DMS 273 (cell line): ENCODE measurements around the gene CYP3A4.
"Not testable (repeated sequence)": the region's sequence is repeated elsewhere in the genome, so short reads cannot be mapped to it uniquely, and the experiment has no call there.

Source experiments
- DNase-seq: peaks from one replicate; lab custom pipeline; 2025; ENCODE audit not compliant: unreplicated experiment; lab: John Stamatoyannopoulos, UW

The CYP3A4 gene

DNA sequence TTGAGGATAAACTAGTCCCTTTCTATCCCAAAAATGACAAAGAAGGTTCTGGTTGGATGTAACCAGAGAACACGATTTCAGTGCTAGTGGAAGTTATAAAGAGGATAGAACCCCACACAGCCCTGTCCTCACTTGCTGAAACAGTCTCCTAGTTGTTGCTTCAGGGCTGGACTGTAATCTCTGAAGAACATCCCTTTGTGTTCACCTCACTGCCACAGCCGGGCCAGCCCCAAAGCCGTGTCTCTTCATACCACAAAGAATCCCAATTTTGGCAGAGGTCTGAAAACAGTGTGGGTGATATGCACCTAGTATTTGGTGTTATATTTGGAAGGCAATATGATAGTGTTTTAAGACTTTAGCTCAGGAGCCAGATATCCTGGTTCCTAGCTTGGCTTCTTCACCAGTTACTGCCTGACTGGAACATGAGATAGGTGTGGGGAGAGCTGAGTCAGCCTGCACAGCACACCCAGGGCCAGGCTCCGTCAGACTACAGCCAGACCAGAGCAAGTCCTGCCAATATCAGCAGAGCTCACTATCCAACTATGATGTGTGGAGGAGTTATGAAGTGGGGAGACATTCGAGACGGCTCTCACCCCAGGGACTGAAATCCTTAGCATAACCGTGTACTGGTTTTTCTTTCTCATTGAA lies 21.2 kb downstream of the CYP3A4 start:
- DNase-seq: no peak

DNA sequence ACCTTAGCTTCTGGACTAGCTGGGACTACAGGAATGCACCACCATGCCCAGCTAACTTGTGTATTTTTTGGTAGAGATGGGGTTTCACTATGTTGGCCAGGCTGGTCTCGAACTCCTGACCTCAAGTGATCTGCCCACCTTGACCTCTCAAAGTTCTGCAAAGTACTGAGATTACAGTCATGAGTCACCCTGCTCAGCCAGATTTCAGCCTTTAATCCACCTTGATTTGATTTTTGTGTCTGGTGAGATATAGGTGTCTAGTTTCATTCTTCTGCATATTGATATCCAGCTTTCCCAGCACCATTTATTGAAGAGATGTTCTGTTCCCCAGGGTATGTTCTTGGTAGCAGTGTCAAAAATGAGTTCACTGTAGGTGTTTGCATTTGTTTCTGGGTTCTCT lies 28.9 kb downstream of the CYP3A4 start:
- DNase-seq: no peak

GRCh38 chr7:99752356-99752755 lies 31.6 kb downstream of the CYP3A4 start:
- DNase-seq: no peak

- not testable (repeated sequence) for DNase-seq
These were observed 32.5 kb downstream of the CYP3A4 start for GRCh38 chr7:99751322-99752052.

- DNase-seq: no peak
These were observed 35.0 kb downstream of the CYP3A4 start for GRCh38 chr7:99748846-99749579.

DNA sequence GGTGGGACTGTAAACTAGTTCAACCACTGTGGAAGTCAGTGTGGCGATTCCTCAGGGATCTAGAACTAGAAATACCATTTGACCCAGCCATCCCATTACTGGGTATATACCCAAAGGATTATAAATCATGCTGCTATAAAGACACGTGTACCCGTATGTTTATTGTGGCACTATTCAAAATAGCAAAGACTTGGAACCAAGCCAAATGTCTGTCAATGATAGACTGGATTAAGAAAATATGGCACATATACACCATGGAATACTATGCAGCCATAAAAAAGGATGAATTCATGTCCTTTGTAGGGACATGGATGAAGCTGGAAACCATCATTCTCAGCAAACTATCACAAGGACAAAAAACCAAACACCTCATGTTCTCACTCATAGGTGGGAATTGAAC lies 37.1 kb downstream of the CYP3A4 start:
- not testable (repeated sequence) for DNase-seq

GRCh38 chr7:99745395-99745794 lies 38.6 kb downstream of the CYP3A4 start:
- not testable (repeated sequence) for DNase-seq

DNA sequence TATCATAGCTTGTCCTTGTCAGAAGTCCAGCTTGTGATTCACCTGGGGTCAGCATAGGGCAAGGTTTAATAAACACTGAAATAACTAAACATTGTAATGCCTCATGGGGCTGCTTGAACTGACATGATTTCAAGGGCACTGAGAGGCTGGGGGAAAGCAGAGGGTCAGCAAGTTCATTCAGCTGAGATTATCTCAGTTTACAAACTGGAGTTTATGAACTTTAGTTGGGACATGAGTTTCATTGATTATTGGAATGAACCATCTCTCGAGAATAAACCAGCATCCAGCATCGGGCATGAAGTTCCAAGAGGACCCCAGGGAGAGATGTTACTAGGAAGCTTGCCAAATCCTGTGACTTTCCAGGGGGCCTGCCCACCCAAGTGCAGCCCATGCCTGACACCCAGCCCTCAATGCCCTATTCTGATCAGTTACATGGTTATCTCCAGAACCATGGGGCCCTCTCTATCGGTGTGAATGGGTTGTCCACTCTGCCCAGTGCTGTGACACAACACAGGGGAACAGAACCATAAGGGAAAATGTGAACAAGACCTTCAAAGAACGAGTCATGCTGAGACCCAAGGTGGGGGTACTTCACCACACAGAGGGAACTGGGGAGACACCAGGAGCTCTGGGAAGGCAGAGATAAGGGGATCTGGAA lies 41.1 kb downstream of the CYP3A4 start:
- DNase-seq: no peak

- DNase-seq: no peak
These were observed 42.6 kb downstream of the CYP3A4 start for GRCh38 chr7:99741441-99741795.

GRCh38 chr7:99740573-99741440 lies 43.2 kb downstream of the CYP3A4 start:
- no peak for DNase-seq

DNA sequence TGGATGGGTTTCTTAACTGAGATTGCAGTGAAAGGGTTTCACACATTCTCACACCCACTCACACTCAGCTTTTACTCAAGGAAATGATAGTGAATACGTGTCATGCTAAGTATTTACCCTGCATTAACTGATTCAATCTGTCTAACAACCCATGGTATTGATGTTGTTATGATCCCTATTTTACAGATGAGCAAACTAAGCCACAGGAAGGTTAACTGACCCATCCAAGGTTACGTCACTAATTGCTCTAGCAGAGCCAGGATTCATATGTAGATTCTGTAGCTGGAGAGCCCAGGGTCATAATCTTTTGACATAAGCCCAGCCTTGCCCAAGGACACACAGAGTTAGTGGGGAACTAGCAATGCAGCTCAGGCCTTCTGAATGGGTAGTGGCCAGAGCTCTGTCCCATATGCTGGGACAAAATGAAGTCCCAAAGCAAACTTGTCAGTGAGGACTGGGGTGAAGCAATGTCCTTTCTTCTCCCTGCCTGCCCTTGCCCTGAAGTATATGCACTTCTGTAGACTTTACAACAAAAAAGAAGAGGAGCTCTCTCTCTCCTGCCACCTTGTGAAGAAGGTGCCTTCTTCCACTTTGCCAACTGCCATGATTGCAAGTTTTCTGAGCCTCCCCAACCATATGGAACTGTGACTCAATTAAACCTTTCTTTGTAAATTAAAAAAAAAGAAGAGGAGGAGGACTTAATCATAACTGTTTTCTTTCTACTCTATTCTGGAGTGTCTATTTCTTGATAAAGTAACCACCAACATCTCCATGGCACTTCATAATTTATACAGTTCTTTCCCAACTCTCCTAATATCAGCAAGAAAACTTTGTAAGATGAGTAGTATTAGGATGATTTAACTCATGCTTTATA lies 44.0 kb downstream of the CYP3A4 start:
- no peak for DNase-seq

DNA sequence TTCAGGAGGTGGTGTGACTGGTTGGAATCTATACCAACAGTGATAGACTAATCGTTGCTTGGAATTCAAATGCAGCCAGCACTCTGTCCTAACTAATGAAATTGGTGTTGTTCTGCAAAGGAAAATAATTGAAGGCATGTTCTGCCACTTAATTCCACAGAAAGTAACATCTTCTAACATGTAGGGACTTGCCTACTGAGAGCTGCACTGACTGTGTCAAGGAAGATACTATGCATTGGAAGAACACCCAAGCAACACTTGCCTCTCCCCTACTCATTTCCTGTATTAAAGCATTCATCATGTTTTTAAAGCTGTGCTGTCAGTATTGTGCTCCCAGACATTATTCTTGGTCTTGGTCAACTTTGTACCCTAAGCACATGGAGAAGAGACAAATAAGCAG lies 46.3 kb downstream of the CYP3A4 start:
- DNase-seq: no peak

DNA sequence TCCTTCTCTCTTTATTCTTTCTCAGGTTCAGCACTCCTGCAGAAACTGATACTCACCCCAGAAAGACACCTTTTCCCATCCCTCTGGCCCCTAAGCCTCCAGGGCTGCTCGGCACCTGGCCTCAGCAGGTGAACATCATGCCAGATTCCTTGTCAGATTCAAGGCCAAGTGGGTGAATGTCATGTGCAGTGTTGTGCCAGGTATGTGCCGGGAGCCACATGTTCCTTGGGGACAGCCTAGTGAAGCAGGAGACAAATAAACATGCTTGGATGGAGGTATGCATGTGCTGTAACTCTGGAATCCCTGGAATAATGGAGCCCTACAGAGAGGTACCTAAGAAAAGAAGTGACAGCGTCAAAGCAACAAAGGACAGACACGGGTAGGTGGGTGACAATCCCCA lies 47.3 kb downstream of the CYP3A4 start:
- not testable (repeated sequence) for DNase-seq

DNA sequence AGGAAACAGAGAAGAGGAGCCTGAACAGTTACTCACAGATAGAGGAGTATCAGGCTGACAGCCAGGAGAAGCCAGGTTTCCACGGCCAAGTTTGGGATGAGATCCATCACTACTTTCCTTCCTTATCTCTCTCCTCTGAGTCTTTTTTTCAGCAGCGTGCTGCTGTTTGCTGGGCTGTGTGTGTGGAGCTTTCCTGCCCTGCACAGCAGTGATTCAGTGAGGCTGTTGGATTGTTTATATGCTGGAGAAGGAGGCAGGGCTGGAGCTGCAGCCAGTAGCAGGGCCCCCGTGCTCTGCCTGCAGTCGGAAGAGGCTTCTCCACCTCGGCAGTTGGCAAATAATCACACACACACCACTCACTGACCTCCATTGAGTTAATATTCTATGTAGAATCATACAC lies 49.0 kb downstream of the CYP3A4 start, which contains the start of gene CYP3A7:
TSS of gene CYP3A7 (minus strand) at position 210 of the 400 bp plus-strand sequence. CDS start at position 107, 103 bp downstream.
- no peak for DNase-seq

GRCh38 chr7:99733448-99733847 lies 50.5 kb downstream of the CYP3A4 start:
- peak; percentile 43 for DNase-seq

GRCh38 chr7:99733003-99733402 lies 51.0 kb downstream of the CYP3A4 start:
- no peak for DNase-seq

DNA sequence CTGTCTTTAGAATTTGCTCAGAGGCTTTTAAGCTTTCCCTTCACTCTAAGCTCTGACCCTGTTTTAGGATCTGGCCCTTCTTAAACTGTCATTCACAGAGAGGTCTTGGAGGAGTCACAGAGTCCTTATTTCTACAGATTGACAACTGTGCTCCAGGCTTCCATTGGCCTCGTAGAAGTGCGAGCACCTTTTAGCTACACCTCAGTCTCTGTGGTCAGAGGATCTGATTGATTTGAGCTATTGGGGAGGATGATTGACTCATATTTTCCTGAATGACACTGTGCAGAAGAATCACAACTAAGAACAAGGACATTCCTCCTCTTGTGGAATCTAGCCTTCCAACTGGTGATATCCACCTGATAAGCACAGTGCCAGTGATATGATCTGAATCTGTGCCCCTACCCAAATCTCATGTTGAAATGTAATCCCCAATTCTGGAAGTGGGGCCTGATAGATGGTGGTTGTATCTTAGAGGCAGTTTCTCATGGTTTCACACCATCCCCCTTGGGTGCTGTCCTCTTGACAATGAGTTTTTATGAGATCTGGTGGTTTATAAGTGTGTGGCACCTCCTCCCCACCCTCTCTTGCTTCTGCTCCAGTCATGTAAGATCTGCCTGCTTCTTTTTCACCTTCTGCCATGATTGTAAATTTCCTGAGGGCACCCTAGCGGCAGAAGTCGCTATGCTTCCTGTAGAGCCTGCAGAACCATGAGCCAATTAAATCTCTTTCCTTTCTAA lies 52.2 kb downstream of the CYP3A4 start:
- DNase-seq: no peak

GRCh38 chr7:99730992-99731391 lies 53.0 kb downstream of the CYP3A4 start:
- no peak for DNase-seq
